MM.1S (cell line): ENCODE measurements around the gene PODXL2.

Experiments
- DNase-seq: peaks from one replicate; pipeline ENCODE4 v3.0.0-alpha.2; 2015
- H2AFZ ChIP-seq: fragments of 300-600 bp; sonication (generic); 2 replicates; pipeline ENCODE4 v1.6.0; 2016; ENCODE audit warnings: antibody characterized with exemption, low read length
- H3F3A ChIP-seq: fragments of 300-600 bp; sonication (generic); 2 replicates; pipeline ENCODE4 v1.6.1; 2016; ENCODE audit warnings: mild to moderate bottlenecking, antibody characterized with exemption, low read length, moderate library complexity, mixed read lengths; ENCODE audit not compliant: insufficient read depth
- H3K27ac ChIP-seq: fragments of 300-600 bp; sonication (generic); 2 replicates; pipeline ENCODE4 v1.5.1; 2016; ENCODE audit warnings: mild to moderate bottlenecking, low read length
- H3K27me3 ChIP-seq: fragments of 300-600 bp; sonication (generic); replicated peaks from 2 replicates; pipeline ENCODE4 v1.6.0; 2016; ENCODE audit warnings: low read length; ENCODE audit not compliant: insufficient read depth
- H3K36me3 ChIP-seq: fragments of 300-600 bp; sonication (generic); replicated peaks from 2 replicates; pipeline ENCODE4 v1.6.1; 2016; ENCODE audit warnings: mild to moderate bottlenecking, low read length, mixed read lengths; ENCODE audit not compliant: insufficient read depth
- H3K4me1 ChIP-seq: fragments of 300-600 bp; sonication (generic); 2 replicates; pipeline ENCODE4 v1.6.1; 2016; ENCODE audit warnings: low read length, mixed read lengths
- H3K4me2 ChIP-seq: fragments of 300-600 bp; sonication (generic); 2 replicates; pipeline ENCODE4 v1.6.0; 2016; ENCODE audit warnings: low read depth, low read length
- H3K4me3 ChIP-seq: fragments of 300-600 bp; sonication (generic); 2 replicates; pipeline ENCODE4 v1.5.1; 2016; ENCODE audit warnings: low read length, mixed read lengths
- H3K79me2 ChIP-seq: fragments of 300-600 bp; sonication (generic); 2 replicates; pipeline ENCODE4 v1.6.1; 2016; ENCODE audit warnings: mixed run types, low read length, mixed read lengths
- H3K9ac ChIP-seq: fragments of 300-600 bp; sonication (generic); 2 replicates; pipeline ENCODE4 v1.6.1; 2016; ENCODE audit warnings: low read length, mixed read lengths
- H3K9me2 ChIP-seq: fragments of 300-600 bp; sonication (generic); replicated peaks from 2 replicates; pipeline ENCODE4 v1.6.1; 2016; ENCODE audit warnings: mild to moderate bottlenecking, low read length, mixed read lengths; ENCODE audit not compliant: insufficient read depth
- H3K9me3 ChIP-seq: fragments of 300-600 bp; sonication (generic); replicated peaks from 2 replicates; pipeline ENCODE4 v1.6.1; 2016; ENCODE audit warnings: mild to moderate bottlenecking, low read length, mixed read lengths; ENCODE audit not compliant: insufficient read depth
- H4K20me1 ChIP-seq: fragments of 300-600 bp; sonication (generic); 2 replicates; pipeline ENCODE4 v1.6.1; 2016; ENCODE audit warnings: mild to moderate bottlenecking, low read length, moderate library complexity, mixed read lengths; ENCODE audit not compliant: insufficient read depth
- EZH2 ChIP-seq: fragments of 300-600 bp; sonication (generic); optimal IDR thresholded peaks from 2 replicates; pipeline ENCODE3; 2017; ENCODE audit warnings: low read depth, mild to moderate bottlenecking, antibody characterized with exemption, low read length, mixed read lengths
- EZH2phosphoT487 ChIP-seq: fragments of 300-600 bp; sonication (generic); IDR thresholded peaks from 2 replicates; pipeline ENCODE4 v1.6.1; 2018; ENCODE audit warnings: antibody characterized with exemption, low read length
- TF ChIP-seq, protein P1 (sequence below): fragments of 300-600 bp; sonication (generic); IDR thresholded peaks from 2 replicates; pipeline ENCODE4 v1.5.1; 2016; ENCODE audit warnings: antibody characterized with exemption, low read length, mixed read lengths

The PODXL2 gene

DNA sequence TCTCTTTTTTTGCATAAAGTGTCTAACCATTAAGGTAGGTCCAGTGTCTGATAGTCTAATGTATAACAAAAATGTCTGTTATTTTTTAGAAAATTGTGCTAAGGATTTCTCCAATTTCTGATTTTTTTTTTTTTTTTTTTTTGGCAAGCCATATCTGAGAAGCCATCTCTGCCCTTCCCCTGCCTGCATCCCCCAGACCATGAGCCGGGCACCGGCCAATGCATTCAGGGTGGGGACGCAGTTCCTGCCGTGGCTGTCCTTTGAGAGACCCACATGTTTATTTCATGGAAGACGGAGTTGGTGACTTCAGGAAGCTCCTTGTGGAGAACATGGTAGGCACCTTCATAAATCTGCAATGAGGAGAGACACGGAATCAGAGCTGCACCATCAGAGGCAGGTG lies 63.0 kb downstream of the PODXL2 start:
- H3K27me3 ChIP-seq = no peaks in the 10 kb centered on the region
- no peaks in the 10 kb centered on the region for H3K9me2 ChIP-seq
- H3K79me2 ChIP-seq = no peaks in the 10 kb centered on the region
- no peaks in the 10 kb centered on the region for H4K20me1 ChIP-seq
- DNase-seq = no peak
- H3K4me2 ChIP-seq = no peak overlapping the region
- no peak overlapping the region for H3K4me3 ChIP-seq
- H3K36me3 ChIP-seq = no peaks in the 10 kb centered on the region
- H3F3A ChIP-seq = no peaks in the 10 kb centered on the region
- no peaks in the 10 kb centered on the region for H3K9me3 ChIP-seq
- H3K4me1 ChIP-seq = no peaks in the 10 kb centered on the region
- no peak overlapping the region for H3K27ac ChIP-seq
- TF ChIP-seq EZH2phosphoT487 (no peak), EZH2 (no peak)
- TF ChIP-seq, protein P1, sequence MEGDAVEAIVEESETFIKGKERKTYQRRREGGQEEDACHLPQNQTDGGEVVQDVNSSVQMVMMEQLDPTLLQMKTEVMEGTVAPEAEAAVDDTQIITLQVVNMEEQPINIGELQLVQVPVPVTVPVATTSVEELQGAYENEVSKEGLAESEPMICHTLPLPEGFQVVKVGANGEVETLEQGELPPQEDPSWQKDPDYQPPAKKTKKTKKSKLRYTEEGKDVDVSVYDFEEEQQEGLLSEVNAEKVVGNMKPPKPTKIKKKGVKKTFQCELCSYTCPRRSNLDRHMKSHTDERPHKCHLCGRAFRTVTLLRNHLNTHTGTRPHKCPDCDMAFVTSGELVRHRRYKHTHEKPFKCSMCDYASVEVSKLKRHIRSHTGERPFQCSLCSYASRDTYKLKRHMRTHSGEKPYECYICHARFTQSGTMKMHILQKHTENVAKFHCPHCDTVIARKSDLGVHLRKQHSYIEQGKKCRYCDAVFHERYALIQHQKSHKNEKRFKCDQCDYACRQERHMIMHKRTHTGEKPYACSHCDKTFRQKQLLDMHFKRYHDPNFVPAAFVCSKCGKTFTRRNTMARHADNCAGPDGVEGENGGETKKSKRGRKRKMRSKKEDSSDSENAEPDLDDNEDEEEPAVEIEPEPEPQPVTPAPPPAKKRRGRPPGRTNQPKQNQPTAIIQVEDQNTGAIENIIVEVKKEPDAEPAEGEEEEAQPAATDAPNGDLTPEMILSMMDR = no peak
- H2AFZ ChIP-seq = no peak overlapping the region
- no peak overlapping the region for H3K9ac ChIP-seq

DNA sequence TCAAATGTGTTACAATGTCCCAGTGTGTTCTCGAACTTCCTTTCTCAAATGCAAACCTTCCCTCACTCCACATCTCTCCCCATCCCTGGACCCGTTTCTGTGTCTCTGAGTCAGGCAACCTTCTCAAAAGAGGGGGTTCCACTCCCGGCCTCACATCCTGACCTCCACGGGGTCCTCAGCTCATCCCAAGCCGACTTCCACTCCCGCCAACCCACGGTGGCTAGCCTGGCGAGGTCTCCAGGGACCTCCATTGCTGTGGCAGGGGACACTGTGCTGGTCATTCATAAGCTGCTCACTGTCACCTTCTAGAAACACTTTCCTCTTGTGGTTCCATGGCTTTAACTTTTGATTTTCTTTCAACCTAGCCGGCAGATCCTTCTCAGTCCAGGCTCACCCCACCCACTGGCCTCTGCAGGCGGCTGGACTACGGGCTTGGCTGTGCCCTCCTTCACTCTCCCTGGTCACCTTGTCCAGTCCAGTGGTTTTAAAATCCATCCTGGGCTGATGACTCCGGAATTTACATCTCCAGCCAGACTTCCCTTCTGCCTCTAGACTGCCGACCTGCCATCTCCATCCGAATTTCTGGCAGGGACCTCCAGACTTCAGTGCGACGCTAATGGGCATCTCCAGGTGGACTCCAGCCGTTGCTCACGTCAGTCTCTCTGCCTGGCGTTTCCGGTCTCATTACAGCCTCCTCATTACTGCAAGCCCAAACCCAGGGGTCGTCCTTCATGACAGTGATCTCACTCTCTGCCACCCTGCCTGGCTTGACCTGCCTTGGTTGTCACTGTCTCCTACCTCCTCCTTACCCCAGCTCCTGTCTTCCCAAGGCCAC lies 63.7 kb downstream of the PODXL2 start:
- Histone ChIP-seq H3K9me2 (no peaks in the 10 kb centered on the region), H3K27ac (no peak overlapping the region), H3K4me1 (no peaks in the 10 kb centered on the region), H3F3A (no peaks in the 10 kb centered on the region), H3K27me3 (no peaks in the 10 kb centered on the region), H3K79me2 (no peaks in the 10 kb centered on the region), H3K9ac (no peak overlapping the region), H3K36me3 (no peaks in the 10 kb centered on the region), H4K20me1 (no peaks in the 10 kb centered on the region), H3K4me2 (no peak overlapping the region), H3K9me3 (no peaks in the 10 kb centered on the region), H2AFZ (no peak overlapping the region), H3K4me3 (no peak overlapping the region)
- no peak for DNase-seq
- TF ChIP-seq EZH2 (no peak), EZH2phosphoT487 (no peak)
- TF ChIP-seq, protein P1 = no peak

DNA sequence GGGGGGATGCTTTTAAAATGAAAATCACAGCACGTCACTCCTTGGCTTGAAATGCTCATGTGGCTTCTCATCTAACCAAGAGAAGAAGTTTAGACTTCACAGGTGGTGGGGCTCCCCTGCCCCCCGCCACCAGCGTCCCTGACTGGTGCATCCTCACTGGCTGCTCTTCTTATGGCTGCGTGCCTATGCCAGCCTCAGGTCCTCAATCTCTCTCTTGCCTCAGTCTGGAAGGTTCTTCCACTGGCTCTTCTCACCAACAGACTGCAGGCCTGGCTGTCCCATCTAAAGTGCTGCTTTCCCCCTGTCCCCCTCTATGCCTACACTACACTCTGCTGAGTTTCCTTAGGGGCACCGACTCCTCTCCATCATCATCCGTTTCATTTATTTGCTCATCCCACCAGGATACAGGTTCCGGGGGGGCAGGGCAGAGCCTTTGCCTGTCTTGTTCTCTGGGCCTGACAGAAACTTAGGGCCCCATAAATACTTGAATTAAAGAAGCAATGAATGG lies 64.4 kb downstream of the PODXL2 start:
- Histone ChIP-seq H3K4me1 (no peaks in the 10 kb centered on the region), H3K9me3 (no peaks in the 10 kb centered on the region), H2AFZ (no peak overlapping the region), H3K9me2 (no peaks in the 10 kb centered on the region), H3K27me3 (no peaks in the 10 kb centered on the region), H3K4me3 (no peak overlapping the region), H3K36me3 (no peaks in the 10 kb centered on the region), H3K79me2 (no peaks in the 10 kb centered on the region), H3K9ac (no peak overlapping the region), H3F3A (no peaks in the 10 kb centered on the region), H4K20me1 (no peaks in the 10 kb centered on the region), H3K27ac (no peak overlapping the region), H3K4me2 (no peak overlapping the region)
- DNase-seq = no peak
- TF ChIP-seq EZH2 (no peak), EZH2phosphoT487 (no peak)
- TF ChIP-seq, protein P1 = no peak
